GM10266 (cell line): ENCODE results near the gene SLC27A6.
"Not testable (repeated sequence)": the region's sequence is repeated elsewhere in the genome, so short reads cannot be mapped to it uniquely, and the experiment has no call there.

Source experiments
- DNase-seq: peaks from one replicate; pipeline ENCODE4 v3.0.0; 2012; ENCODE audit errors: extremely low spot score
- CTCF ChIP-seq: IDR thresholded peaks from 2 replicates; pipeline ENCODE4 v1.5.1; 2012; ENCODE audit warnings: mild to moderate bottlenecking, low read depth; ENCODE audit not compliant: control insufficient read depth, insufficient read depth; ENCODE audit errors: missing control alignments

SLC27A6 gene

GRCh38 chr5:128949847-128950546 lies 15.3 kb upstream of the SLC27A6 start:
- DNase-seq, result no peak
- TF ChIP-seq CTCF, result no peak

- DNase-seq, result not testable (repeated sequence)
Observed at GRCh38 chr5:128951301-128951700, 14.0 kb upstream of the SLC27A6 start.

- no peak for DNase-seq
- no peak for TF ChIP-seq CTCF
Observed at GRCh38 chr5:128956164-128956563, 9.1 kb upstream of the SLC27A6 start.

- TF ChIP-seq CTCF, result no peak
- DNase-seq, result no peak
Observed at GRCh38 chr5:128962211-128962610, 3.1 kb upstream of the SLC27A6 start.

- no peak for TF ChIP-seq CTCF
Observed at GRCh38 chr5:128965638-128966302, 482 bp downstream of the SLC27A6 start.

GRCh38 chr5:128966375-128966774 lies 1.1 kb downstream of the SLC27A6 start:
- TF ChIP-seq CTCF, result no peak
- DNase-seq, result no peak

More at GRCh38 chr5:128965638-128966302, 482 bp downstream of the SLC27A6 start:
- DNase-seq, result peak; percentile 7

GRCh38 chr5:128966846-128967245 lies 1.6 kb downstream of the SLC27A6 start:
- TF ChIP-seq CTCF, result no peak
- no peak for DNase-seq

GRCh38 chr5:128973244-128973643 lies 8.0 kb downstream of the SLC27A6 start:
- no peak for TF ChIP-seq CTCF
- no peak for DNase-seq
